Keratinocyte (primary cell): ENCODE measurements around the gene ZNF823. TPM values are rescaled to one million over a fixed set of nuclear protein-coding genes. Genes with fewer than 3 reads are reported as not detected.

ENCODE experiments used
- DNase-seq: peaks from one replicate; pipeline ENCODE4 v3.0.0-alpha.2; 2011; ENCODE audit warnings: low read depth, missing footprints, low spot score
- FAIRE-seq: peaks from 2 replicates; lab custom pipeline; 2011; peaks lifted over from hg19 to GRCh38; lab: Jason Lieb, UNC
- H2AFZ ChIP-seq: 2 replicates; pipeline ENCODE4 v1.6.0; 2012; ENCODE audit warnings: low read length, control low read depth, inconsistent platforms; ENCODE audit not compliant: control insufficient read depth
- H3K27ac ChIP-seq: 2 replicates; pipeline ENCODE4 v1.5.1; 2011; ENCODE audit warnings: low read length; ENCODE audit not compliant: control insufficient read depth, insufficient read depth
- H3K27me3 ChIP-seq: 3 replicates; pipeline ENCODE4 v1.6.0; 2011; ENCODE audit warnings: low read length; ENCODE audit not compliant: control insufficient read depth, insufficient read depth; ENCODE audit errors: extremely low read depth
- H3K36me3 ChIP-seq, 2 experiments: 2 replicates in 1 of 2; 3 replicates in 1 of 2; pipeline ENCODE4 v1.5.1; 2011; ENCODE audit warnings: low read length in 2 of 2, mild to moderate bottlenecking in 1 of 2; ENCODE audit not compliant: control insufficient read depth in 2 of 2, insufficient read depth in 2 of 2; ENCODE audit errors: extremely low read depth in 1 of 2
- H3K4me1 ChIP-seq: 3 replicates; pipeline ENCODE4 v1.5.1; 2011; ENCODE audit warnings: low read length; ENCODE audit not compliant: control insufficient read depth, insufficient read depth; ENCODE audit errors: extremely low read depth
- H3K4me2 ChIP-seq: 3 replicates; pipeline ENCODE4 v1.6.0; 2011; ENCODE audit warnings: low read depth, low read length; ENCODE audit not compliant: control insufficient read depth, insufficient read depth; ENCODE audit errors: extremely low read depth
- H3K4me3 ChIP-seq, 3 experiments: fragments of 200-600 bp in 1 of 3; sonication (generic) in 1 of 3; 2 replicates in 2 of 3; 3 replicates in 1 of 3; pipeline ENCODE4 v1.5.1; 2011 to 2016; ENCODE audit warnings: low read length in 3 of 3, mild to moderate bottlenecking in 3 of 3, control low read depth in 2 of 3, inconsistent platforms in 1 of 3, low read depth in 1 of 3, mixed read lengths in 1 of 3, mixed run types in 1 of 3, moderate library complexity in 1 of 3; ENCODE audit not compliant: control insufficient read depth in 2 of 3, insufficient read depth in 2 of 3; ENCODE audit errors: extremely low read depth in 1 of 3
- H3K79me2 ChIP-seq: 2 replicates; pipeline ENCODE4 v1.6.0; 2012; ENCODE audit warnings: low read length; ENCODE audit not compliant: control insufficient read depth, insufficient read depth
- H3K9ac ChIP-seq: 3 replicates; pipeline ENCODE4 v1.6.0; 2011; ENCODE audit warnings: low read length; ENCODE audit not compliant: control insufficient read depth, insufficient read depth; ENCODE audit errors: extremely low read depth
- H3K9me1 ChIP-seq: 3 replicates; pipeline ENCODE4 v1.6.0; 2011; ENCODE audit warnings: low read length; ENCODE audit not compliant: control insufficient read depth, insufficient read depth; ENCODE audit errors: extremely low read depth
- H3K9me3 ChIP-seq: 2 replicates; pipeline ENCODE4 v1.5.1; 2012; ENCODE audit warnings: low read depth, low read length; ENCODE audit not compliant: control insufficient read depth
- H4K20me1 ChIP-seq: 3 replicates; pipeline ENCODE4 v1.6.0; 2011; ENCODE audit warnings: low read length; ENCODE audit not compliant: control insufficient read depth, insufficient read depth; ENCODE audit errors: extremely low read depth
- CTCF ChIP-seq, 3 experiments: IDR thresholded peaks in 1 of 3; conservative IDR thresholded peaks in 1 of 3; optimal IDR thresholded peaks in 1 of 3; 2 replicates in 2 of 3; 3 replicates in 1 of 3; pipeline versions ENCODE3 to v1.5.1; 2011; ENCODE audit warnings: low read length in 3 of 3, mild to moderate bottlenecking in 3 of 3, moderate library complexity in 2 of 3, control low read depth in 1 of 3, inconsistent platforms in 1 of 3; ENCODE audit not compliant: insufficient read depth in 2 of 3; ENCODE audit errors: extremely low read depth in 1 of 3
- EZH2 ChIP-seq: IDR thresholded peaks from one replicate; pipeline ENCODE4 v1.6.1; 2012; ENCODE audit warnings: inconsistent platforms, mild to moderate bottlenecking, low read length, moderate library complexity
- dilution Hi-C: fragments of 300-500 bp; cut with MboI; formaldehyde crosslinking; loops from one replicate; pipeline ENCODE4 v1.7.0; 2020; ENCODE audit warnings: low sequenced_read_pairs; ENCODE audit not compliant: extremely low pct_ligation_motif_present
- polyA plus RNA-seq, 5 experiments: library from polyadenylated mRNA; depleted of rRNA in 3 of 5; stranded (reverse) in 3 of 5; stranded (forward) in 1 of 5; unstranded in 1 of 5; fragments of >200 nt; gene quantifications; 1 replicate in 1 of 5; 2 replicates in 3 of 5; 3 replicates in 1 of 5; pipeline versions ENCODE4 v1.2.1 to v1.2.3, GENCODE V29; 2011 to 2012; ENCODE audit warnings: missing spikeins in 2 of 5, low read depth in 1 of 5, low replicate concordance in 1 of 5

The ZNF823 gene
- polyA plus RNA-seq, 1 donor (not counting 4 experiments of a cell fraction or from before 2014, with no cell fraction given), result 6.3 TPM

GRCh38 chr19:11684987-11685675 is 53.6 kb downstream of the ZNF823 start:
- dilution Hi-C loops, result no loop called here
- Histone ChIP-seq H3K36me3 (peaks cover 0 to 3% of the 10 kb centered on the region in 2 experiments), H3K9ac (no peak overlapping the region), H3K4me1 (no peaks in the 10 kb centered on the region), H3K4me2 (no peak overlapping the region), H3K27ac (no peak overlapping the region), H3K9me3 (peaks cover 11% of the 10 kb centered on the region), H3K9me1 (no peaks in the 10 kb centered on the region), H3K27me3 (no peaks in the 10 kb centered on the region), H3K79me2 (no peaks in the 10 kb centered on the region), H2AFZ (no peak overlapping the region), H3K4me3 (no peak overlapping the region), H4K20me1 (no peaks in the 10 kb centered on the region)
- FAIRE-seq (no peak), DNase-seq (no peak)
- no peak for TF ChIP-seq EZH2
- no peak for TF ChIP-seq CTCF (optimal IDR thresholded peaks at IDR 0.05 in 1 of 3, IDR thresholded peaks at IDR 0.05 in 1 of 3, conservative IDR thresholded peaks at IDR 0.05 in 1 of 3; ENCODE audit: extremely low read depth in 1 of 3, insufficient read depth in 2 of 3, low read length in 3 of 3)

GRCh38 chr19:11680689-11681302 is 58.0 kb downstream of the ZNF823 start:
- Histone ChIP-seq H2AFZ (no peak overlapping the region), H3K4me3 (no peak overlapping the region), H3K4me2 (no peak overlapping the region), H3K36me3 (no peaks in the 10 kb centered on the region), H3K27ac (no peak overlapping the region), H3K9ac (no peak overlapping the region), H4K20me1 (no peaks in the 10 kb centered on the region), H3K27me3 (no peaks in the 10 kb centered on the region), H3K79me2 (no peaks in the 10 kb centered on the region), H3K9me1 (no peaks in the 10 kb centered on the region), H3K9me3 (peaks cover 8% of the 10 kb centered on the region), H3K4me1 (no peaks in the 10 kb centered on the region)
- dilution Hi-C loops, result no loop called here
- DNase-seq (no peak), FAIRE-seq (no peak)
- TF ChIP-seq EZH2 (no peak), CTCF (optimal IDR thresholded peaks at IDR 0.05 in 1 of 3, IDR thresholded peaks at IDR 0.05 in 1 of 3, conservative IDR thresholded peaks at IDR 0.05 in 1 of 3; ENCODE audit: extremely low read depth in 1 of 3, insufficient read depth in 2 of 3, low read length in 3 of 3) (no peak)
